Endothelial cell of umbilical vein (primary cell): Measurements from ENCODE around the gene SMARCAL1. TPM values are rescaled to one million over a fixed set of nuclear protein-coding genes. Genes with fewer than 3 reads are reported as not detected.

Source experiments
- BruUV-seq: library from RNA; stranded (reverse); fragments of 400-500 nt; replicated peaks from 2 replicates; lab custom pipeline; 2021; lab: Mats Ljungman, UMichigan
- CTCF ChIA-PET: fragments of 300-600, 350-600 bp; sonication (Branson Sonifier 250); formaldehyde crosslinking; loops from one replicate; lab custom pipeline; 2021; ENCODE audit warnings: antibody characterized with exemption, inconsistent platforms; lab: Charles Lee
- POLR2A ChIA-PET: fragments of 300-600, 350-600 bp; sonication (Branson Sonifier 250); formaldehyde crosslinking; loops from one replicate; lab custom pipeline; 2021; ENCODE audit warnings: antibody characterized with exemption, inconsistent platforms; lab: Charles Lee
- DNase-seq: peaks from one replicate; pipeline ENCODE4 v3.0.0-alpha.2; 2011; ENCODE audit warnings: low read depth, low spot score
- FAIRE-seq: peaks from 2 replicates; lab custom pipeline; 2011; peaks lifted over from hg19 to GRCh38; lab: Jason Lieb, UNC
- H2AFZ ChIP-seq: 2 replicates; pipeline ENCODE4 v1.6.0; 2012; ENCODE audit warnings: low read depth, low read length, control low read depth, inconsistent platforms
- H3K27ac ChIP-seq: 2 replicates; pipeline ENCODE4 v1.5.1; 2011; ENCODE audit warnings: low read depth, mild to moderate bottlenecking, control low read depth, low read length, moderate library complexity; ENCODE audit not compliant: insufficient read depth
- H3K27me3 ChIP-seq, 2 experiments: 2 replicates each; pipeline versions ENCODE4 v1.6.0 to v1.6.1; 2011; ENCODE audit warnings: low read length in 2 of 2, mixed read lengths in 1 of 2; ENCODE audit not compliant: control insufficient read depth in 2 of 2, insufficient read depth in 2 of 2
- H3K36me3 ChIP-seq, 2 experiments: 2 replicates in 1 of 2; 3 replicates in 1 of 2; pipeline ENCODE4 v1.5.1; 2011; ENCODE audit warnings: low read length in 2 of 2, mild to moderate bottlenecking in 1 of 2, moderate library complexity in 1 of 2; ENCODE audit not compliant: control insufficient read depth in 2 of 2, insufficient read depth in 2 of 2; ENCODE audit errors: extremely low read depth in 1 of 2
- H3K4me1 ChIP-seq: 3 replicates; pipeline ENCODE4 v1.5.1; 2011; ENCODE audit warnings: mild to moderate bottlenecking, low read length; ENCODE audit not compliant: control insufficient read depth, insufficient read depth; ENCODE audit errors: extremely low read depth
- H3K4me2 ChIP-seq: 2 replicates; pipeline ENCODE4 v1.6.1; 2011; ENCODE audit warnings: low read length, control low read depth, mixed read lengths; ENCODE audit not compliant: insufficient read depth
- H3K4me3 ChIP-seq, 3 experiments: fragments of 200-600 bp in 1 of 3; sonication (generic), shearing (Covaris generic) in 1 of 3; replicated peaks in 1 of 3; 2 replicates each; pipeline ENCODE4 v1.5.1; 2011 to 2016; ENCODE audit warnings: control low read depth in 3 of 3, low read length in 3 of 3, mild to moderate bottlenecking in 2 of 3, inconsistent platforms in 1 of 3, low read depth in 1 of 3, moderate library complexity in 1 of 3; ENCODE audit not compliant: insufficient read depth in 1 of 3
- H3K79me2 ChIP-seq: 2 replicates; pipeline ENCODE4 v1.6.0; 2012; ENCODE audit warnings: low read length, inconsistent platforms; ENCODE audit not compliant: control insufficient read depth, insufficient read depth
- H3K9ac ChIP-seq: replicated peaks from 2 replicates; pipeline ENCODE3; 2011; ENCODE audit warnings: low read length, control low read depth; ENCODE audit not compliant: insufficient read depth; ENCODE audit errors: extremely low read depth
- H3K9me1 ChIP-seq: replicated peaks from 3 replicates; pipeline ENCODE4 v1.6.0; 2011; ENCODE audit warnings: mild to moderate bottlenecking, low read length; ENCODE audit not compliant: control insufficient read depth, insufficient read depth; ENCODE audit errors: extremely low read depth
- H3K9me3 ChIP-seq: replicated peaks from 2 replicates; pipeline ENCODE4 v1.5.1; 2012; ENCODE audit warnings: low read length, inconsistent platforms; ENCODE audit not compliant: control insufficient read depth, insufficient read depth
- H4K20me1 ChIP-seq: replicated peaks from 2 replicates; pipeline ENCODE3; 2011; ENCODE audit warnings: mild to moderate bottlenecking, low read length; ENCODE audit not compliant: control insufficient read depth, insufficient read depth; ENCODE audit errors: extremely low read depth
- EZH2 ChIP-seq: IDR thresholded peaks from 2 replicates; pipeline ENCODE4 v1.6.1; 2012; ENCODE audit warnings: borderline replicate concordance, low read depth, mild to moderate bottlenecking, moderate library complexity, low read length, inconsistent platforms; ENCODE audit not compliant: severe bottlenecking
- FOS ChIP-seq: IDR thresholded peaks from 2 replicates; pipeline ENCODE4 v1.6.1; 2011; ENCODE audit warnings: mild to moderate bottlenecking, low read length, moderate library complexity, borderline replicate concordance; ENCODE audit not compliant: insufficient read depth
- GATA2 ChIP-seq: IDR thresholded peaks from 2 replicates; pipeline ENCODE4 v1.7.0; 2011; ENCODE audit warnings: low read depth, mild to moderate bottlenecking, moderate library complexity, mixed read lengths, low read length; ENCODE audit not compliant: insufficient read length, insufficient read depth
- JUN ChIP-seq: IDR thresholded peaks from 2 replicates; pipeline ENCODE4 v1.6.1; 2011; ENCODE audit warnings: borderline replicate concordance, low read depth; ENCODE audit not compliant: insufficient read length, insufficient read depth
- MYC ChIP-seq: IDR thresholded peaks from one replicate; pipeline ENCODE4 v1.6.1; 2011; ENCODE audit warnings: mild to moderate bottlenecking, low read depth, low read length
- POLR2A ChIP-seq: IDR thresholded peaks from 2 replicates; pipeline ENCODE4 v1.6.1; 2012; ENCODE audit warnings: low read depth, mild to moderate bottlenecking, control low read depth, low read length
- POLR2AphosphoS5 ChIP-seq: IDR thresholded peaks from 2 replicates; pipeline ENCODE4 v1.6.1; 2012; ENCODE audit warnings: low read depth, mild to moderate bottlenecking, control low read depth, low read length, moderate library complexity; ENCODE audit not compliant: insufficient read depth
- dilution Hi-C: fragments of 300-500 bp; cut with MboI; formaldehyde crosslinking; loops from one replicate; pipeline ENCODE4 v1.15.0; 2019; ENCODE audit warnings: low sequenced_read_pairs; ENCODE audit not compliant: extremely low pct_ligation_motif_present
- intact Hi-C: fragments of 100-400 bp; cut with micrococcal nuclease; formaldehyde crosslinking; loops from one replicate; pipeline ENCODE4 v1.10.0; 2022
- polyA plus RNA-seq, 4 experiments: library from polyadenylated mRNA; depleted of rRNA in 3 of 4; stranded (reverse) in 3 of 4; unstranded in 1 of 4; fragments of >200 nt; gene quantifications; 2 replicates each; pipeline versions ENCODE4 v1.2.1 to v1.2.3, GENCODE V29; 2011 to 2012; ENCODE audit warnings: missing spikeins in 1 of 4
- total RNA-seq: library from RNA; stranded (reverse); gene quantifications from 2 replicates; pipeline ENCODE4 v1.2.3, GENCODE V29; 2021
- TF ChIP-seq, protein P1 (sequence below), 2 donors: IDR thresholded peaks; 1 replicate in 1 of 2; 2 replicates in 1 of 2; pipeline ENCODE4 v1.5.1; 2011; ENCODE audit warnings: low read length in 2 of 2, mild to moderate bottlenecking in 2 of 2, moderate library complexity in 2 of 2, control low read depth in 1 of 2, inconsistent platforms in 1 of 2, low read depth in 1 of 2; ENCODE audit not compliant: insufficient read depth in 1 of 2; ENCODE audit errors: extremely low read depth in 1 of 2
- TF ChIP-seq, protein P2 (sequence below): IDR thresholded peaks from 2 replicates; pipeline ENCODE4 v1.6.1; 2011; ENCODE audit not compliant: insufficient read depth, insufficient read length

The SMARCAL1 gene
- total and polyA plus RNA-seq, 2 donors (not counting 3 experiments of a cell fraction or from before 2014, with no cell fraction given) = 25.4 to 30.7 TPM

DNA sequence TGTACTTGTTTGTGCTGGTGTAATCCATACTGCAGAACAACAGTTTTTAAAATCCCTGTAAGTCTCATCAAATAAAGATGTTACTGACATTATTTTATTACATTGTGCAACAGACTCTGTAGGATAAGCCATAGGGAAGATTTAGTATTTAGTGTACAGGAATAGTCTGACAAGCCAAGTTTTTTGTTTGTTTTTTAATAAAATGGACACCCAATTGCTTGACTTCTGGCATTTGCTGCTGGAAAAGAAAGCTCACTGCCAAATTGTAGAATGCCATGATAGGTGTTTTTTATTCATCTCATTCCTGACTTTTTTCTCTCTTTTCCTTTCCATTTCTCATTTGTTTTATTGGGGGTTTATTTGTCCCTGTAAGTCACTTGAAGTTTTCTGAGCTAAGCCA, 38.1 kb downstream of the SMARCAL1 start:
- CTCF ChIA-PET = no interaction called here
- dilution Hi-C loops = no loop called here

More for the DNA sequence above, 38.1 kb downstream of the SMARCAL1 start:
- peaks cover 13 to 17% of the 10 kb centered on the region in 2 experiments for H3K36me3 ChIP-seq
- no TSS peak for BruUV-seq
- no peaks in the 10 kb centered on the region for H3K9me3 ChIP-seq
- no peak overlapping the region for H3K4me2 ChIP-seq
- no peak overlapping the region for H2AFZ ChIP-seq
- no peaks in the 10 kb centered on the region for H3K9me1 ChIP-seq
- H3K79me2 ChIP-seq = no peaks in the 10 kb centered on the region
- no peaks in the 10 kb centered on the region for H3K4me1 ChIP-seq
- no peak overlapping the region for H3K27ac ChIP-seq
- TF ChIP-seq, protein P1, sequence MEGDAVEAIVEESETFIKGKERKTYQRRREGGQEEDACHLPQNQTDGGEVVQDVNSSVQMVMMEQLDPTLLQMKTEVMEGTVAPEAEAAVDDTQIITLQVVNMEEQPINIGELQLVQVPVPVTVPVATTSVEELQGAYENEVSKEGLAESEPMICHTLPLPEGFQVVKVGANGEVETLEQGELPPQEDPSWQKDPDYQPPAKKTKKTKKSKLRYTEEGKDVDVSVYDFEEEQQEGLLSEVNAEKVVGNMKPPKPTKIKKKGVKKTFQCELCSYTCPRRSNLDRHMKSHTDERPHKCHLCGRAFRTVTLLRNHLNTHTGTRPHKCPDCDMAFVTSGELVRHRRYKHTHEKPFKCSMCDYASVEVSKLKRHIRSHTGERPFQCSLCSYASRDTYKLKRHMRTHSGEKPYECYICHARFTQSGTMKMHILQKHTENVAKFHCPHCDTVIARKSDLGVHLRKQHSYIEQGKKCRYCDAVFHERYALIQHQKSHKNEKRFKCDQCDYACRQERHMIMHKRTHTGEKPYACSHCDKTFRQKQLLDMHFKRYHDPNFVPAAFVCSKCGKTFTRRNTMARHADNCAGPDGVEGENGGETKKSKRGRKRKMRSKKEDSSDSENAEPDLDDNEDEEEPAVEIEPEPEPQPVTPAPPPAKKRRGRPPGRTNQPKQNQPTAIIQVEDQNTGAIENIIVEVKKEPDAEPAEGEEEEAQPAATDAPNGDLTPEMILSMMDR (IDR thresholded peaks at IDR 0.05; ENCODE audit: extremely low read depth in 1 of 2, insufficient read depth in 1 of 2, low read depth in 1 of 2, low read length in 2 of 2) = no peak
- TF ChIP-seq MYC = no peak
- TF ChIP-seq, protein P2, sequence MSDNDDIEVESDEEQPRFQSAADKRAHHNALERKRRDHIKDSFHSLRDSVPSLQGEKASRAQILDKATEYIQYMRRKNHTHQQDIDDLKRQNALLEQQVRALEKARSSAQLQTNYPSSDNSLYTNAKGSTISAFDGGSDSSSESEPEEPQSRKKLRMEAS = no peak
- no peak for TF ChIP-seq GATA2
- TF ChIP-seq POLR2AphosphoS5 = no peak
- no peak for TF ChIP-seq JUN
- TF ChIP-seq FOS = no peak
- TF ChIP-seq EZH2 = no peak
- no peak for TF ChIP-seq POLR2A
- no peak for FAIRE-seq
- intact Hi-C loops = no loop called here
- POLR2A ChIA-PET = no interaction called here
- H3K4me3 ChIP-seq = no peak overlapping the region
- H3K9ac ChIP-seq = no peak overlapping the region
- DNase-seq = no peak
- H4K20me1 ChIP-seq = no peaks in the 10 kb centered on the region
- H3K27me3 ChIP-seq = no peaks in the 10 kb centered on the region
